C4-2B (cell line): ENCODE results near the gene NPB.

Experiments
- H3K27ac ChIP-seq: fragments of 450-650 bp; 2 replicates; pipeline ENCODE4 v1.5.1; 2017
- ZFX ChIP-seq: fragments of 450-650 bp; IDR thresholded peaks from 2 replicates; pipeline ENCODE4 v1.6.1; 2017
- TF ChIP-seq, protein P1 (sequence below): fragments of 450-650 bp; conservative IDR thresholded peaks from 2 replicates; pipeline ENCODE4 v1.5.1; 2017; ENCODE audit warnings: mild to moderate bottlenecking

Gene NPB

DNA sequence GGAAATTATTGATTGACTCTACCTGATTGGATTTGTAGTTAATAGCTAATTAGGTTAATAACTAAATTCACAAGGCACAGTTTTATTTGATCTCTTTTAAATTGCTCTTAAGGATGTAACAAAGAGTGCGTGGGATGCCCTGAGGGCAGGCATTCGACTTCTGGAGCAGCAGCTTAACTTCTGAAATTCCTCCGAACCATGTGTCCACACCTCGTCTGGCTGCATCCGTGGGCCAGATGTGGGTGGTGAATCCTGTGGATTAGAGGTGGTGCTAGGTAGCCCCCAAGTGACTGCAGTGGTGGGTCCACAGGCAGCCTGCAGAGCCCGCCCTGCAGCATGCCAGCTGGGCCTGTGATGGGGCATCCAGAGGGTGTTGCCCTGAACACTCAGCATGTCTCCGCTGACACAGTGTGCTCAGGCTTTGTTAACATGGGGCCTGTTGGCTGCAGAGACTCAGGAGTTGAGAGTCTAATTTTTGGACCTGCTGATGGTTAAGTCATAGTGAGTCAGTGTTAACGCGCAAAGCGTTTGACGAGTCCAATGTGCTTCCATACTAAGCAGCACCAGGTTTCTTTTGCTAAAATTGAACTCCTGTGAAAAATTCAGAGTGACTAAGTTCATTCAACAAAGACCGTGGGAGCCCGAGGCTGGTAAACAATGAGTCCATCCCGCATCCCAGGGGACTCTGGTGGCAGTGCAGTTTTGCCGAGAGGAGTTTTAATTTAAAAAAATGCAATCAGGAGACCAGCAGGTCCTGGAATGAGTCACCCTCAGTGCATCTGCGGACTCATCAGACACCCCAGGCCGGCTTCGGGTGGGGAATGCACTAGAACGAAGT is 3.8 kb upstream of the NPB start:
- no peak overlapping the region for H3K27ac ChIP-seq
- TF ChIP-seq, protein P1, sequence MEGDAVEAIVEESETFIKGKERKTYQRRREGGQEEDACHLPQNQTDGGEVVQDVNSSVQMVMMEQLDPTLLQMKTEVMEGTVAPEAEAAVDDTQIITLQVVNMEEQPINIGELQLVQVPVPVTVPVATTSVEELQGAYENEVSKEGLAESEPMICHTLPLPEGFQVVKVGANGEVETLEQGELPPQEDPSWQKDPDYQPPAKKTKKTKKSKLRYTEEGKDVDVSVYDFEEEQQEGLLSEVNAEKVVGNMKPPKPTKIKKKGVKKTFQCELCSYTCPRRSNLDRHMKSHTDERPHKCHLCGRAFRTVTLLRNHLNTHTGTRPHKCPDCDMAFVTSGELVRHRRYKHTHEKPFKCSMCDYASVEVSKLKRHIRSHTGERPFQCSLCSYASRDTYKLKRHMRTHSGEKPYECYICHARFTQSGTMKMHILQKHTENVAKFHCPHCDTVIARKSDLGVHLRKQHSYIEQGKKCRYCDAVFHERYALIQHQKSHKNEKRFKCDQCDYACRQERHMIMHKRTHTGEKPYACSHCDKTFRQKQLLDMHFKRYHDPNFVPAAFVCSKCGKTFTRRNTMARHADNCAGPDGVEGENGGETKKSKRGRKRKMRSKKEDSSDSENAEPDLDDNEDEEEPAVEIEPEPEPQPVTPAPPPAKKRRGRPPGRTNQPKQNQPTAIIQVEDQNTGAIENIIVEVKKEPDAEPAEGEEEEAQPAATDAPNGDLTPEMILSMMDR: no peak
- no peak for TF ChIP-seq ZFX

DNA sequence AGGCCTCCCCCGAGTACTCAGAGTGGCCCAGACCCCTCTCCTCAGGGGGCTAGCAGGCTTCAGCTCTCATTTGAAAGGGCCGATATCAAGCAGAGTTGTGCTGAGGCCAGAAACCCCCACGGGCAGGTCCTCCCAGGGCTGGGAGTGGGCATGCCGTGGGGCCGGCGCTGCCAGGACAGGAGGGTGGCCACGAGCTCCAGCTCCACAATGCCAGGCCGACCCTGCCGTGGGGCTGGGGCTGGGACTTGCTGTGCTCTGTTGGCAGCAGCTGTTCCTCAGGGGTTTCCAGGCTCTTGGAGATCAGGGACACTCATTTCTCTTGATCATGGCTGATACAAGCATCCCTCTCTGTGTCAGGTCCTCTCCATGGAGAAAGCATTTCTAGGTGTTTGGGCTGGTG is 3.2 kb upstream of the NPB start:
- TF ChIP-seq, protein P1: no peak
- TF ChIP-seq ZFX: no peak
- H3K27ac ChIP-seq: no peak overlapping the region

DNA sequence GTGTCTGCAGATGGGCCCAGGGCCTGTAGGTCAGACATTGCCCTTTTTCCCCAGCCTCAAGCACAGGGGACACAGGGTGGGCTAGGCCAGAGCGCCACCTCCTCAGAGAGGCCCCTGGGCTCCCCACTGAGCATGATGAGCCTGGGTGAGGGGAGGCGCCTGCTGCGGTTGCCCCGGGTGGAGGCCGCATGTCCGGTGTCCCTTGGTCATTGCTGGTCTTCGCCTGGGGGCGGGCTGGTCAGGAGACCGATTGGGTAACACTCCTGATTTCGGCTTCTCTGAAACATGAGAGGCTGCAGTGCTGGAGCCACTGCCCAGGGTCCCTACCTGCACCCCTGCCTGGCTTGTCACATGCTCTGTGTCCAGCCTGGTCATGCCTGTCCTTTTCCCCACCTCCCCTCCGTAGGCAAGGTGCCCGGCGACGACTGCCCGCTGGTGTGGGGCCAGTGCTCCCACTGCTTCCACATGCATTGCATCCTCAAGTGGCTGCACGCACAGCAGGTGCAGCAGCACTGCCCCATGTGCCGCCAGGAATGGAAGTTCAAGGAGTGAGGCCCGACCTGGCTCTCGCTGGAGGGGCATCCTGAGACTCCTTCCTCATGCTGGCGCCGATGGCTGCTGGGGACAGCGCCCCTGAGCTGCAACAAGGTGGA is 2.4 kb upstream of the NPB start:
- no peak for TF ChIP-seq ZFX
- TF ChIP-seq, protein P1: no peak
- no peak overlapping the region for H3K27ac ChIP-seq

DNA sequence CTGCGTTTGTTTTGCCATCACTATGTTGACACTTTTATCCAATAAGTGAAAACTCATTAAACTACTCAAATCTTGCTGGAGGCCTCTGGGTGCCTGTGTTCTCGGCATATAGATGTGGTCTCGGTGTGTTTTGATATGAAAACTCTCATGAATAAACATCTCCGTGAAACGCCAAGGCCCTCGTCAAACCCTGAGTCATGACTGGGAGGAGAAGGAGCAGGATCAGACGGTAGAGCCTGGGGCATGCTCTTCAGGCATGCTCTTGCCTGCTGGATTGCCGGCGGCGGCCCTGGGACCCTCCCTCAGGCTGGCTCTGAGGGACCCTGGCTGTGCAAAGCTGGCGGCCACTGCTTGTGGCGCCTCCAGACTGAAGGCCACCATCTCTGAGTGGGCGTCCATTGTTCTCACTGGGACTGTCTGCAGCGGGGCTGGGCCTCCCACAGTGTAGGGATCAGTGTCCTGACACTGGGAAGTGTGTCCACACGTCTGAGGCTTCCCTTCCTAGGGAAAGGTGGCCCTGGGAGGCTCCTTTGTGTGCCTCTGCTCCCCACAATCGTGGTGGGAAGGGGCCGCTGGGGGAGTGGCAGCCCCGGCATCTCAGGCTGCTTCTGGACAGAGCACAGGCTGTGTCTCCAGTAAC is 1.7 kb upstream of the NPB start:
- no peak for TF ChIP-seq ZFX
- TF ChIP-seq, protein P1: no peak
- no peak overlapping the region for H3K27ac ChIP-seq

DNA sequence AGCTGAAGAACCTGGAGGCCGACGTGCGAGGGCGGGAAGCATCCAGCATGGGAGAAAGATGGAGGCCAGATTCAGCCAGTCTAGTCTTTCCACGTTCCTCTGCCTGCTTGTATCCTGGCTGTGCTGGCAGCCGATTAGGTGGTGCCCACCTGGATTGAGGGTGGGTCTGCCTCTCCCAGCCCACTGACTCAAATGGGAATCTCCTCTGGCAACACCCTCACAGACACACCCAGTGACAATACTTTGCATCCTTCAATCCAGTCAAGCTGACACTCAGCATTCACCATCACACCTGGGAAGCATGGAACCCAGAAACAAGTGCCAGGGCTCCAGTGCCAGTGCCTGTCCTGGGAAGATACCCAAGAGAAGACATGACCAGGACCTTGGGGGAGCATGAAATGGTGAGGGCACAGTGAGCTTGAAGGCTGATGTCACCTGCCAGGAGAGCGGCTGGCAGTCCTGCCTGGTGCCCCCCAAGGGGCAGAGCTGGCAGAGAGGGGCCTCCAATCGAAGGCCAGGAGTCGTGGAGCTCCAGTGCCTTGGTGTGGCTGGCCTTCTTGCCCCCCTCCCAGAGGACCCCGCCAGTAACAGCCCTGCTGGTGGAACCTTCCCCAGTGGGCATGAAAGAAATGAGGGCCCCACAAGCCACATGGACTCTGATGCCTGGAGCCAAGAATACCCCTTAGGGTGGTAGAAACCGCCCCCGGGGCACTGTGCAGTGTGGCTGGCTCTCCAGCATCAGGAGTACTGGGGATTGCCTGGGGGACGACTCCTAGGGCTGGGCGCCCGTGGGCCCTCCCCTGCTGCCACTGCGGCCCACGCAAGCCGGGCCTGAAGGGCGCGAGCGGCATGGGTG is 643 bp upstream of the NPB start:
- TF ChIP-seq ZFX: no peak
- TF ChIP-seq, protein P1: no peak
- no peak overlapping the region for H3K27ac ChIP-seq

DNA sequence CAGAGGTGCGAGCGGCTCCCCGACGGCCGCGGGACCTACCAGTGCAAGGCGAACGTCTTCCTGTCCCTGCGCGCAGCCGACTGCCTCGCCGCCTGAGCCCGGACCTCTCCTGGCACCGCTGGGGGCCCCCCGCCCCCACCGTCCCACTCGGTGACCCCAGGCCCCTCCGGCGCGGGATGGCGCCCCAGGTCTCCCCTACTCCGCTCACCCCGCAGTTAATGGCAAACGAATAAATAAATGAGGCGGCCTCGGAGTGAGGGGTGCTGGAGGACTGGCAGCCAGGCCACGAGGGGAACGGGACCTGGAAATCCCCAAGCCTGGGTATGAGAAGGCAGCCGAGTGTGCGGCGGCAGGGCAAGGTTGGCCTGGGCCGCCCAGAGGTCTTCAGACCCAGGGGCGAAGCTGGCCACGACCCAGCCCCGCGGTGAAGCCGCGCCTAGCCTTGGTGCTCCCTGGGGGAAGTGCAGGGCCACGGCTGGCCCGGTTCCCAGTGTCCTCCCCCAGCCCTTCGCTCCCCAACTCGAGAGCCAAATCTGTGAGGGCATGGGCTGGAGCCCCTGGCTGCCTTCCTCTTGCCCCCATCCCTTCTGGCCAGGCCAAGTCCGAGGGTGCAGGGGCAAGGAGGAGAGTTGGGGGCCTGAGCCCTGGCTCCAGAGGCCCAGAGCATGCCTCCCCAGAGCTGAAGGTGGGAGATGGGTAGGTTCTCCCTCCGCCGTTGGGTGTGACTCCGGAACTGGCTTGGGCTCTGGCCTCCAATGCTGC is 796 bp downstream of the NPB start:
- TF ChIP-seq, protein P1: no peak
- no peak overlapping the region for H3K27ac ChIP-seq
